Stimulated activated CD8-positive, alpha-beta memory T cell treated with anti-CD3 and anti-CD28 coated beads, Interleukin-15, amount 100 ng/mL, for 4 hours (primary cell): ENCODE data around the gene IGSF23.

Source experiments
- DNase-seq, 2 donors: peaks; one replicate each; pipeline ENCODE4 v3.0.0-alpha.2; 2020; ENCODE audit warnings: low read depth in 2 of 2

Gene IGSF23

DNA sequence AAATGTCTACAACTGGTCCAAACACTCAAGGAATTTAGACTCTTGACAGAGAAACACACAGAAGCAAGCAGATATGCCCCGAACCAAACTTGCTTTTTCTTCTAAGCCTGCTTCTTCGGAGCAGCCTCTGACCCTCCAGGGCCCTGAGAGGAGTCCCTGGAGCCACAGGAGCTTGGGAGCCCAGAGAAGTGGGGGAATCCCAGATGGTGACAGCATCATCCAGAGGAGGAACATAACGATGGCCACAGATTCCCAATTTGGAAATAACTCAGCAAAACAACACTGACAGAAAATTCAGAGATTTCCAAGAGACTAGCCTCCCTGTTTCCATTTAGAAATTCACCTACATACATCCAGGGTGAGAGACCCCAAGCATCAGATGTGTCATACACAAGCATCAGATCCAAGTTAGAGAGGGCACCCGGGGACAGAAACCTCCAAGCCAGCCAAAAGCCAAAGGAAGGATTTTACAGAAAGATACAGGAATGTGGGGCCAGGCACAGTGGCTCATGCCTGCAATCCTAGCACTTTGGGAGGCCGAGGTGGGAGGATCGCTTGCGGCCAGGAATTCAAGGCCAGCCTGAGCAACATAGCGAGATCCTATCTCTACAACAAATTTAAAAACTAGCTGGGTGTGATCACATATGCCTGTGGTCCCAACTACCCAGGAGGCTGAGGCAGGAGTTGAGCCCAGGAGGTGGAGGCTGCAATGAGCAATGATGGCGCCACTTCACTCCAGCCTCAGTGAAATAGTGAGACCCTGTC is 28.3 kb downstream of the IGSF23 start:
- no peak for DNase-seq

DNA sequence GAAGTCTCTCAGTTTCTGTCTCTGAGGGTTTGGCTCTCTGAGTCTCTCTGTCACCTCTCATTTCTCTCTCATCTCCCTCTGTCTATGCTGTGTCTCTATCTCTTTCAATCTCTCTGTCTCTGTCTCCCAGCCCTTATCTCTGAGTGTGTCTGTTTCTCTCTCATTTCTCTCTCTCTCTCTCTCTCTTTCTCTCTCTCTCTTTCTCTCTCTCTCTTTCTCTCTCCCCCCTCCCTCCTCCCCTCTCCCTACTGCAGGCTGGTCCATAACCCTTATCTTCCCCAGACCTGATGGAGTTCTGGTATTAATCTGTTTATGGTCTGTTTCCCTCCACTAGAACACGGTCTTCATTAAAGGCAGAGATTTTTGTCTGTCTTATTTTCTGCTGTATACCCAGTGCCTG is 29.0 kb downstream of the IGSF23 start:
- no peak for DNase-seq

DNA sequence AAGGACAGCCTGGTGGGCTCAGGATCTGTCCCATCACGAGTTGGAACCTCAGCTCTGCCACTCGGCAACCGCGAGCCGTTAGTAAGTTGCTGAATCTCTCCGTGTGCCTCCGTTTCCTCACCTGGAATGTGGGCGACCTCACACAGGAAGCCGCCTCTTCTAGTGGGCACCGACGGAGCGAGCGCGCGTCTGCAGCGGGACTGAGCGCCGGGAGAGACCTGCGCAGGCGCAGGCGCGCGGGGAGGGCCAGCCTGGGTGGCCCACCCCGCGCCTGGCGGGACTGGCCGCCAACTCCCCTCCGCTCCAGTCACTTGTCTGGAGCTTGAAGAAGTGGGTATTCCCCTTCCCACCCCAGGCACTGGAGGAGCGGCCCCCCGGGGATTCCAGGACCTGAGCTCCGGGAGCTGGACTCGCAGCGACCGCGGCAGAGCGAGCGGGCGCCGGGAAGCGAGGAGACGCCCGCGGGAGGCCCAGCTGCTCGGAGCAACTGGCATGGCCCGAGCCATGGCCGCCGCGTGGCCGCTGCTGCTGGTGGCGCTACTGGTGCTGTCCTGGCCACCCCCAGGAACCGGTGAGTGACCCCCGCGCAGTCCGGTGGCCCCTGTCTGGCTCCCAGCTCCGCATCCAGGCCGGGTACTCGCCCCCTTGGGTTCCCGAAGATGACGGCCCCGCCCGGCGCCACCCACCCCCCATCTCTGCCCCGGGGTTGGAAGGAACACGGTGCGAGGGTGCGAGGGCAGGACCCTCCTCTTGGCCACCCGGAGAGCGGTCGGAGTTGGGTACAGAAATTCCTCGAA is 30.4 kb downstream of the IGSF23 start, which contains the start of gene PVR:
Gene PVR, plus strand, starts transcription at position 306 of the 797 bp plus-strand sequence. Its CDS starts 187 bp downstream, at position 493.
- DNase-seq, result no peak

- DNase-seq, result no peak
Measured at GRCh38 chr19:44644402-44645016, 31.1 kb downstream of the IGSF23 start.

GRCh38 chr19:44645407-44646048 is 32.2 kb downstream of the IGSF23 start:
- no peak for DNase-seq

DNA sequence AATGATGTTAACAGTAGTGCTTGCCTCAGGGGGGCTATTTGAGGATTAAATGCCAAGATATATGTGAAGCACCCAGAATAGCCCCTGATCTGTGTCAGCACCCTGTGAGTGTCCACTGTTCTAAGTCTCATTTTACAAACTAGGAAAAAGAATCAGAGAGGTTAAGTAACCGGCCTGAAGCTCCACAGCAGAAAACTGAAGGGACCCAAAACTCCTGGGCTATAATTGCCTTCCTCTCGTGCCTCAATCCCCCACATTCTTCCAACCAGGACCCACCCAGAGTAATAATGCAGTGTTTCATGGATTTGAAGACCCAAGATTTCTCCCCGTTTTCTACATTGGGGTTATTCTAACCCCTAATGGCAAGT is 32.7 kb downstream of the IGSF23 start:
- no peak for DNase-seq

- DNase-seq, result no peak
Measured at GRCh38 chr19:44647144-44647543, 33.8 kb downstream of the IGSF23 start.

GRCh38 chr19:44648631-44649251 is 35.4 kb downstream of the IGSF23 start:
- DNase-seq, result no peak

DNA sequence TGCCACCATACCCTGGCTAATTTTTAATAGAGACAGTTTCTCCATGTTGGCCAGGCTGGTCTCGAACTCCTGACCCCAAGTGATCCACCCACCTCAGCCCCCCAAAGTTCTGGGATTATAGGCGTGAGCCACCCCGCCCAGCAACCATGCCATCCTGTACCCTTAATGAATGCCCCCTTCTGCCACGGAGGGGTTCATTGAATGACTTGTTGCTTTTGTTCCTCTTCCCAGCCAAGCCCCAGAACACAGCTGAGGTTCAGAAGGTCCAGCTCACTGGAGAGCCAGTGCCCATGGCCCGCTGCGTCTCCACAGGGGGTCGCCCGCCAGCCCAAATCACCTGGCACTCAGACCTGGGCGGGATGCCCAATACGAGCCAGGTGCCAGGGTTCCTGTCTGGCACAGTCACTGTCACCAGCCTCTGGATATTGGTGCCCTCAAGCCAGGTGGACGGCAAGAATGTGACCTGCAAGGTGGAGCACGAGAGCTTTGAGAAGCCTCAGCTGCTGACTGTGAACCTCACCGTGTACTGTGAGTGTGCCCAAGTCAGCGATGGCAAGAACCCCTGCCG is 36.3 kb downstream of the IGSF23 start:
- no peak for DNase-seq

DNA sequence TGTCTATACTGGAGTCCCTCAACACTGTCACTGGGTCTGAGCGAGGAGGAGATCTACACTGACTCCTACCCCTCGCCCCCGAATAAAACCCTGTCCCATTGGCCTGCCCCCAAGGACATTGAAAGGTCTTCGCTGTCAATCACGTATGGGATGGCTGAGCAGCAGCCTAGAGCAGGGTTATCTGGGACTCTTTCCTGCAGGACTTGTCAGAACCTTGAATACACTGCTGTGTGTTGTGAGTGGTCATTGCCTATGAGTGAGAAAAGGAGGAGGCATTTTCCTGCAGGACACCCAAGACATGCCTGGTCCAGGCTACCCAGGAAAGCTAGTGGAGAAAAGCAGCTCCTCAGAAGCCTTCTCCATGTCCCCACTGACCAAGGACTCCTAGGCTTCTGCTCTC is 40.0 kb downstream of the IGSF23 start:
- no peak for DNase-seq

- DNase-seq, result peak; percentile 18 to 39
Measured at GRCh38 chr19:44653977-44654774, 40.8 kb downstream of the IGSF23 start.

DNA sequence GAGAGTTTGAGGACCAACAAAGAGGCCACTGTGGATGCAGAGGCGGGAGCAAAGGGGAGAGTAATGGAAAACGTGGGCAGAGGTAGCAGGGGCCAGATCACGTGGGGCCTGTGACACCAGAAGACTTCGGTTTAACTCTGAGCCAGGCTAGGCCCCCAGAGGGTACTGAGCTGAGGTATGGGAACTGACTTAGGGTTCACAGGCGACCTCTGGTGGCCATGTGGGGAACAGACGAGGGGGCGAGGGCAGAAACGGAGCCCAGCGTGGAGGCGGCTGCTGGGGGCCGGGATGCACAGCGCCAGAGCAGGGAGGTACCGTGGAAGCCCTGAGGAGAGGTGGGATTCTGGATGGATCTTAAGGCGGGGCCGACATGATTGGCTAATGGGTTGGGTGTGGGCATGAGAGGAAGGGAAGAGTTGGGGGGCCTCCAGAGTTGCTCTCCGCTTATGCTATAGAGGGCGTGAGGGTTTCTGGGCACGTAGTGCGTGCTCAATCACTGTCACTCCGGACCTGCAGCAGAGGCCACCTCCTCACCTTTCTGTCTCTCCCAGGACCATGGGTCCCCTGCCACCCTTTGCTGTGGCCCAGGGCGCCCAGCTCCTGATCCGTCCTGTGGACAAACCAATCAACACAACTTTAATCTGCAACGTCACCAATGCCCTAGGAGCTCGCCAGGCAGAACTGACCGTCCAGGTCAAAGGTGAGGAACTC is 44.0 kb downstream of the IGSF23 start:
- peak; percentile 32 to 38 for DNase-seq

DNA sequence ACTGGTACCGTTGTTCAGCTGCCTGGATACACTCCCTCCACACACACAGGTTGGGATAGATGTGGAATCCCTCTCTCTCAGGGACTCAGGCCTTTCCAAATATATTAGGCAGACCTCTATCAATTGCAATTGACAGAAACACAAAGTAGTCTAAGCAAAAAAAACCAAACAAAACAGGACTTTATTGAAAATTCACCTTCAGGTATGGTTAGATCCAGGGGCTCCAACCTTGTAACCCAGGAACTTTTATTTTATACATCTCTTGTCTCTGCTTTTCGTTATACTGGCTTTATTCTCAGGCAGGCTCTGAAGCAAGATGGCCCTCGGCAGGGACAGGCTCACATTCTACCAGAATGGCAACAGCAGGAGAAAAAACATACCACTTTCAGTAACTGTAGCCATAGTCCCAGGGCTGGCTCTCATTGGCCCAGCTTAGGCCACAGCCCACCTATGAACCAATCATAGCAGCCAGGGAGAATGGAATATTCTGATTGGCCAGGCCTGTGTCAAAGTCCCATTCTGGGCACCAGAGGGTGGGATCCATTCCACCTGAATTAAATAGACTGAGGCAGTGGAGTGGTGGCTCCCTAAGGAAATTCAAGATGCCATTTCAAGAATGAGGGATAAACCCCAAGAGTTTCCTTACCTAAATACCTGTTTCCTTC is 44.8 kb downstream of the IGSF23 start:
- no peak for DNase-seq

GRCh38 chr19:44660081-44660480 is 46.7 kb downstream of the IGSF23 start:
- no peak for DNase-seq

DNA sequence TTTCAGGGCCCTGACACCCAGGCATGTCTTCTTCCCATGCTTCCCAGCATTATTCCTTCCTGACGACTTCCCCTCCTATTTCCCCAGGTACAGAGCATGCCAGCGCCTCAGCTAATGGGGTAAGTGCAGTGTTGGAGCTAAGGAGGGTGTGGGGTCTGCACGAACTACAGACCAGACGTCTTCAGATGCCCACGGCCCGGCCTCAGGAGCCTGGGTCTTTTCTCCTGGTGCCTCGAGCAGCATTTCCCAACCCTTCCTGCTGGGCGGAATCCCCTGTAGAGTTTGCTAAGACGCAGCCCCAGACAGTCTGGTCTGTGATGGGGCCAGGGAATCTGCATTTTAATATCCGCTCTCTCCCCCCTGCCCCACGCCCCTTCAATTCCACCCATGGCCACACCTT is 47.8 kb downstream of the IGSF23 start:
- DNase-seq, result no peak

GRCh38 chr19:44661904-44662303 is 48.5 kb downstream of the IGSF23 start:
- DNase-seq, result no peak

DNA sequence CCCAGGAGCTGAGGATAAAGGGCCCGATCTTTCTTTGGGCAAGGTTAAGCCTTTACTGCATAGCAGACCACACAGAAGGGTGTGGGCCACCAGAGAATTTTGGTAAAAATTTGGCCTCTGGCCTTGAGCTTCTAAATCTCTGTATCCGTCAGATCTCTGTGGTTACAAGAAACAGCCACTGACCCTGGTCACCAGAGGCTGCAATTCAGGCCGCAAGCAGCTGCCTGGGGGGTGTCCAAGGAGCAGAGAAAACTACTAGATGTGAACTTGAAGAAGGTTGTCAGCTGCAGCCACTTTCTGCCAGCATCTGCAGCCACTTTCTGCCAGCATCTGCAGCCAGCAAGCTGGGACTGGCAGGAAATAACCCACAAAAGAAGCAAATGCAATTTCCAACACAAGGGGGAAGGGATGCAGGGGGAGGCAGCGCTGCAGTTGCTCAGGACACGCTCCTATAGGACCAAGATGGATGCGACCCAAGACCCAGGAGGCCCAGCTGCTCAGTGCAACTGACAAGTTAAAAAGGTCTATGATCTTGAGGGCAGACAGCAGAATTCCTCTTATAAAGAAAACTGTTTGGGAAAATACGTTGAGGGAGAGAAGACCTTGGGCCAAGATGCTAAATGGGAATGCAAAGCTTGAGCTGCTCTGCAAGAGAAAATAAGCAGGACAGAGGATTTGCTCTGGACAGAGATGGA is 49.5 kb downstream of the IGSF23 start:
- no peak for DNase-seq

DNA sequence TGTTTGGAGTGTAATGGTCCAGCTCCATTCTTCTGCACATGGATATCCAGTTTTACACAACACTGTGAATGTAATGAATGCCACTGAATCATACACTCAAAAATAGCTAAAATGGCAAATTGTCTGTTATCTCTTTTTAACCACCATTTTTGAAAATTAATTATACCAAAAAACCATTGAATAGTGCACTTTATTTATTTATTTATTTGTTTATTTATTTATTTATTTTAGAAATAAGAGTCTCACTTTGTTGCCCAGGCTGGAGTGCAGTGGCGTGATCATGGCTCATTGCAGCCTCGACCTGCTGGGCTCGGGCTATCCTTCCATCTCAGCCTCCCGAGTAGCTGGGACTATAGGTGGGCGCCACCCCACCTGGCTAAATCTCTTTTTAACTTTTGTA is 50.6 kb downstream of the IGSF23 start:
- DNase-seq, result no peak

- no peak for DNase-seq
Measured at GRCh38 chr19:44664976-44665375, 51.6 kb downstream of the IGSF23 start.
